Effector memory CD4-positive, alpha-beta T cell (primary cell): ENCODE measurements around the gene CFAP61.

Source experiments
- DNase-seq, 3 donors: peaks; one replicate each; pipeline ENCODE4 v3.0.0-alpha.2; 2020
- H3K27ac ChIP-seq: 2 replicates; pipeline ENCODE4 v1.7.0; 2013; ENCODE audit warnings: mild to moderate bottlenecking, low read length, moderate library complexity; ENCODE audit not compliant: insufficient read depth, poor library complexity, severe bottlenecking
- H3K27me3 ChIP-seq: replicated peaks from 2 replicates; pipeline ENCODE4 v1.7.0; 2013; ENCODE audit warnings: mild to moderate bottlenecking, low read length; ENCODE audit not compliant: insufficient read depth, control insufficient read depth, poor library complexity, severe bottlenecking
- H3K36me3 ChIP-seq: 2 replicates; pipeline ENCODE4 v1.7.0; 2013; ENCODE audit warnings: mild to moderate bottlenecking, low read length, moderate library complexity; ENCODE audit not compliant: control insufficient read depth, insufficient read depth
- H3K4me1 ChIP-seq: 2 replicates; pipeline ENCODE4 v1.7.0; 2013; ENCODE audit warnings: low read length, mild to moderate bottlenecking; ENCODE audit not compliant: control insufficient read depth, insufficient read depth, poor library complexity, severe bottlenecking
- H3K4me3 ChIP-seq: 2 replicates; pipeline ENCODE4 v1.7.0; 2013; ENCODE audit warnings: low read length, low read depth, mild to moderate bottlenecking; ENCODE audit not compliant: insufficient read depth, poor library complexity, severe bottlenecking
- H3K9me3 ChIP-seq: 2 replicates; pipeline ENCODE4 v1.7.0; 2013; ENCODE audit warnings: mild to moderate bottlenecking, low read length, moderate library complexity; ENCODE audit not compliant: control insufficient read depth

Gene CFAP61

DNA sequence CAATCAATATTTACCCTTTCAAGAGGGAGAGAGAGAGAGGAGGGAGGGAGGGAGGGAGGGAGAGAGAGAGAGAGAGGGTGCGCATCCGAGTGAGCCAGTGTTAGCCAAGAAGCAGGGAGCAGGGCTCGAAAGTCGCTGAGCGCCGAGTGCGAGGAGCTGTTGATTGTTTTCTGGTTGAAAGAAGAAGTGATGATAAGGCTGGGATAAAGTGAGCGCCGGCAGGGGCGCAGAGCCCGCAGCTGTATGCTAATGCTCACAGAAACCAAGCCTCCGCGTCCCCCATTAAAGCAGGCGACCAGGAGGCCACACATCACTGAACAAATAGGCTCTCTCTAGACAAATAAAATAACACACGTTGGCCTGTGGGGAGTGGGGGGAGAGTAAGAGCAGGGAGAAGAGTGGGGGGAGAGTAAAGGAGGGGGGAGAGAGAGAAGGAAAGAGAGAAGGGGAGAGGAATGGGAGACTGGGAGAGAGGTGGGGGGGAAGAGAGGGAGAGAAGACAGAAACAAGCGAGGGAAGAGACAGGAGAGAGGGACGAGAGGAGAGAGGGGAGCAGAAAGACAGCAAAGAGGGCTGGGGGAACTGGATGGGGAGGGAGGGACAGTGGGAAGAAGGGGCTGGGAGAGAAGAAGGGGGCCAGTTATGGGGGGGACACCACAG is 310.6 kb downstream of the CFAP61 start:
- DNase-seq = no peak
- H3K9me3 ChIP-seq = no peaks in the 10 kb centered on the region
- peaks cover 7% of the 10 kb centered on the region for H3K27me3 ChIP-seq
- H3K36me3 ChIP-seq = no peaks in the 10 kb centered on the region
- no peak overlapping the region for H3K4me3 ChIP-seq
- no peak overlapping the region for H3K27ac ChIP-seq
- H3K4me1 ChIP-seq = peaks cover 4% of the 10 kb centered on the region

DNA sequence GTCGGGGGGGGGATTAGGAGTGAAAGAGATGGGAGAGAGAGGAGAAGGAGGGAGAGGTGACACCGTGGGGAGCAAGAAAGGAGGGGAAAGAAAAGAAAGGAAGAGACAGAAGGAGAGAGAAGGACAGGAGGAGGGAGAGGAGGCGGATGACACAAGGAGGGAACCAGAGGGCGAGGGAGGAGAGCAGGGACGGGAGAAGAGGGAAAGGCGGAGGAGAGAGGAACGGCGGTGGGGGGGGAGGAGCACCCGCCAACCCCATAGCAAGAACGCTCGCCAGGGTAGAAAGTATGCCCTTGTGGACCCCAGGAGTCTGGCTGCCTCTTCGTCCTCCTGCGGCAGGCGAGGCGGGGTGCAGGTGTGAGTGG is 311.1 kb downstream of the CFAP61 start:
- no peak overlapping the region for H3K4me3 ChIP-seq
- H3K36me3 ChIP-seq = no peaks in the 10 kb centered on the region
- no peak overlapping the region for H3K27ac ChIP-seq
- peaks cover 7% of the 10 kb centered on the region for H3K27me3 ChIP-seq
- no peaks in the 10 kb centered on the region for H3K9me3 ChIP-seq
- peaks cover 4% of the 10 kb centered on the region for H3K4me1 ChIP-seq
- DNase-seq = no peak

DNA sequence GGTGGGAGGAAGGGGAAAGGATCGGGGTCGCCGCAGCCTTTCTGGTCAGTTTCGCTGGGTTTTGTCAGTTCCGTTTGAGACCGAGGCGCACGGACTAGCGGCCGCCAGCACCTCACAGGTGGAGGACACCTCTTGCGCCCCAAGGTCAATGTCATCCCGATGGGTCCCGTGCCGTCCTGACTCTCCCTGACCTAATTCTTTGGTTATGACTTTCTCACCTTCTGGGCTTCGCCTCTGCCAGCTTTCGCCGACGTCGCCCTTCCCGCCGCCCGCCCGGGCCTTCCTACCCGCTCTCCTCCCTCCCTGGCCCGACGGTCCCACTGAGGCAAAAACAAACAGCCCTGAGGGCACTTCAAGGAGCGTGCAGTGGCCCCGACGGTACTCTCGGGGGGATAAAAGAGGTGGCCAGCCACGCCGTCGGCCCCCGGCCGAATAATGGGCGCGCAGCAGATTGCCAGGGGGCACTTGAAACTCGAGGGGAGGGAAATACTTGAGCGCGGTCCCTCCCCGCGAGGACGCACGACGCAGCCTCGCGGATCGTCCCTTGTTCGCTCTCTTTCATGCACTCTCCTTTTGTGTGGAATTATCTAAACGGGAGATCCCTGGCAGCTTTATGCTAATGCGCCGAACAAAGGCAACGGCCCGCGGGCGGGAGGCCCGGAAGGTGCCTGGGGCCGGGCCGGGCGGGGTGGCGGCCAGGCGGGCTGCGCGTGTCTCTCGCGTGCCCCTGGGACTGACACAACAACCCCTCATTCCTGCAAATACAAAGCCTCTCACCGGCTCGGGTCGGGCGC is 311.7 kb downstream of the CFAP61 start:
- no peak overlapping the region for H3K27ac ChIP-seq
- no peak overlapping the region for H3K4me3 ChIP-seq
- H3K27me3 ChIP-seq = peaks cover 7% of the 10 kb centered on the region
- H3K36me3 ChIP-seq = no peaks in the 10 kb centered on the region
- no peaks in the 10 kb centered on the region for H3K9me3 ChIP-seq
- H3K4me1 ChIP-seq = peaks cover 6% of the 10 kb centered on the region
- no peak for DNase-seq

DNA sequence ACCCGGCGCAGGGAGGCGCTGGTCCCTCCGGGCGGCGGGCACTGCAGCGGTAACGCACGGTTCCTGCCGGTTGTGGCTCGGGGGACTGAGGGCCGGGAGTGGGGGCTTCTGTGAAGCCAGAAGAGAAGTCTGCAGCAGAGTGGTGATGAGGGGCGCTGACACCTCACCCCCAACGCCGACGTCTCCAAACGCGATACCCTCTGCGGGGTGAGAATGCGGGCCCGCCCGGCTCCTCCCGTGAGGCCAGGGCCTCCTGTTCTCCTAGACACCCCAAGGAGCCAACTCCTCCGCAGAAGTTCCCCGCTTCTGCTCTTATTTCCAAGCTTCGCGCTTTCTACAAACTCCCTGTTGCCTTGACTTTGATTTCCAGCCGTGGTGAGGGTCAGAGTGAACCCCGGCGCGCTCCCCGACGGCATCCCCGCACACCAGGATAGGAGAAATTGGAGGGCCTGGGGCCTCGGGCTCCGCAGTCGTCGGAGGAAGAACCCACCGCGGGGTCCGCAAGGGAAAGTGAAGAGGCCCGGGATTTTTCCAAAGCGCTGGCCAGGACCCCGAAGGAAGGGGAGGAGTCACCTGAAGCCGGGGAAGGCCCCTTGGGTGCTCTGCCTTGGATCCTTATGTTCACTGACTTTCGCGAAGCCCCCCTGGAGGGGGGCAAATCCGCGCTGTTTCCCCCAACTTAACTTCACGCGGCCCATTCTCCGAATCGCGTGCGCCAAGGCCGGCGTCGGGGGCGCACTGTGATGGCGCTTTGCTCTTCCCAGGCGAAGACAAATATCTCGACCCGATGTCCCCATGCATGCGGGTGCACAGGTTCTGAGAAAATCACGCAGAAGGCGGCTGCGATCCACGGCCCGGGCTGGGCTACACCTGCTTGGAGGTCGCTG is 312.5 kb downstream of the CFAP61 start:
- no peak overlapping the region for H3K4me3 ChIP-seq
- peaks cover 7% of the 10 kb centered on the region for H3K27me3 ChIP-seq
- peaks cover 10% of the 10 kb centered on the region for H3K4me1 ChIP-seq
- no peaks in the 10 kb centered on the region for H3K9me3 ChIP-seq
- no peak for DNase-seq
- no peak overlapping the region for H3K27ac ChIP-seq
- no peaks in the 10 kb centered on the region for H3K36me3 ChIP-seq

DNA sequence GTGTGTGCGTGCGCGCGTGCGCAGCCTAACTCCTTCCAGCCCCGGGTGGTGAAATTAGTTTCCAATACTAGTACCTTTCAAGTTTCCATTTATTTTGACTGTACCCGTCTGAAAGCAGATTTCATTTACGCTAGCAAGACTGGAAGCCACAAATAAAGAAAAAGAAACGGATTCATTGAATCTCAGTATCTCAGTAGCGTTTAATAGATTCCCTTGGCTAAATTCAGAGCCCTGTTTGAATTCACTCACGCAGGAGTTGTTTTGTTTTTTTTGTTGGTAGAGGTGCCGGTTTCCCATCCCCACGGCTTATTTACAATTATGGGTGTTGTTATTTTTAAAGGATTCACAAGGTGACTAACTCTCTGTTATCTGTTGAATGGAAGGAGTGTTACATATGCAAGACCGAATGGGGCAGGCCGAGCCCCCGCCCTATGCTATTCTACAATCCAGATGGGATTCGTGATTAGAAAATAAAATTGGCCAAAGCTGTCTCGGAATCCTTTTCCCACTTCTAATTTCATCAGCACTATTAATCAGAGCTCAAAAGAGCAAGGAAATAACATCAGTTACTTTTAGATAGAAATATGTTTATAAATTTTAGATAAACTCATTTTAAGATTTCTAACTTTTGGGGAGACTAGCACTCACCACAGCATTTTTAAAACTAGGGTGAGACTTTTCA is 313.3 kb downstream of the CFAP61 start:
- DNase-seq = no peak
- peaks cover 7% of the 10 kb centered on the region for H3K4me1 ChIP-seq
- H3K9me3 ChIP-seq = no peaks in the 10 kb centered on the region
- no peaks in the 10 kb centered on the region for H3K36me3 ChIP-seq
- no peak overlapping the region for H3K27ac ChIP-seq
- H3K27me3 ChIP-seq = peaks cover 10% of the 10 kb centered on the region
- H3K4me3 ChIP-seq = no peak overlapping the region

DNA sequence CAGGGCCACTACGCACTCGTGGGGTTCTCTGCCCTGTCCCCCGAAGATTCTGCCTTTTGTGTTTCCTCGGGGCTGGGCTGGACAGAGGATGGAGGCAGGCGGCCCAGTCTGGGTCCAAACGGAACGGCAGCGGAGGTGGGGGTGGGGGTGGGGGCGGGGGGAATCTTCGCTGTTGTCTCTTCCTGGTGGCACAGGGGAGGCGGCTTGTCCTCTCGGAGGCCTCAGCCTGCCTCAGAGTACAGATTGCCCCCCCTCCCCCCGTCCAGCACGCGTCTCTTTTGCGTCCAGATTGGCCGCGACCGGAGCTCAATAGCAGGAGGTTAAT is 314.2 kb downstream of the CFAP61 start:
- no peak overlapping the region for H3K27ac ChIP-seq
- peaks cover 14% of the 10 kb centered on the region for H3K27me3 ChIP-seq
- H3K36me3 ChIP-seq = no peaks in the 10 kb centered on the region
- H3K4me3 ChIP-seq = no peak overlapping the region
- H3K4me1 ChIP-seq = peaks cover 7% of the 10 kb centered on the region
- H3K9me3 ChIP-seq = no peaks in the 10 kb centered on the region
- no peak for DNase-seq

DNA sequence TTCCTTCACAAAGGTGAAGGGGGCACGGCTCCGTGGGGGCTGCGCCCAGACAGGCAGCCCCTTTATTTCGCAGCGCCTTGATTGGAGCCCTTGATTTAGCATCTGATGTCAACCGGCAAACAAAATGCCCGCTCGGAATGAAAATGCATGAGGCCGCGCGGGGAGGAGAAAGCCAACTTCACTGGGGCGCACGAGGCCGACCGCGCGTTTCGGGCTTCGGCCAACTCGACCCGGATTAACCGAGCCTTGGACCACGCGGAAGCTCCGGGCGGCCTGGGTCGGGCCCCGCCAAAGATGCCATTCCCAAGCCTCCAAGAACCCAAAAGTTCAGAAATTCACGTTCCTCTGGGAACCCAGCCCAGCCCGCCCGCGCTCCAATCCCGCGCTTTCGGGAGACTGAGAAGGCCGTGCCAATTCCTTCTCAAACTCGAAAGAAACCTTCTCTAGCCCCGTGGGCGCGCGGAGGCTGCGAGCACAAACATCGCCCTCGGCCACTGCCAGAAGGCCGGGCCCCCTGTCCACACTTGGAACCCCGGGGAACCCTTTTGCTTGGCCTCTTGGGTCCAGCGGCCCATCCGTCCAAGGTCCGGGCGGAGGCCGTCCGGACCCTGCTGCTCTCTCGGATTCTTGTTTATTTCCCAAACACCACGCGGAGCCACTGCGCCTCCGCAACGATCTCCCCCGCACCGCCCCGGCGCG is 314.7 kb downstream of the CFAP61 start:
- no peaks in the 10 kb centered on the region for H3K9me3 ChIP-seq
- no peak overlapping the region for H3K27ac ChIP-seq
- H3K4me1 ChIP-seq = peaks cover 7% of the 10 kb centered on the region
- H3K4me3 ChIP-seq = no peak overlapping the region
- H3K36me3 ChIP-seq = no peaks in the 10 kb centered on the region
- peaks cover 16% of the 10 kb centered on the region for H3K27me3 ChIP-seq
- DNase-seq = no peak

DNA sequence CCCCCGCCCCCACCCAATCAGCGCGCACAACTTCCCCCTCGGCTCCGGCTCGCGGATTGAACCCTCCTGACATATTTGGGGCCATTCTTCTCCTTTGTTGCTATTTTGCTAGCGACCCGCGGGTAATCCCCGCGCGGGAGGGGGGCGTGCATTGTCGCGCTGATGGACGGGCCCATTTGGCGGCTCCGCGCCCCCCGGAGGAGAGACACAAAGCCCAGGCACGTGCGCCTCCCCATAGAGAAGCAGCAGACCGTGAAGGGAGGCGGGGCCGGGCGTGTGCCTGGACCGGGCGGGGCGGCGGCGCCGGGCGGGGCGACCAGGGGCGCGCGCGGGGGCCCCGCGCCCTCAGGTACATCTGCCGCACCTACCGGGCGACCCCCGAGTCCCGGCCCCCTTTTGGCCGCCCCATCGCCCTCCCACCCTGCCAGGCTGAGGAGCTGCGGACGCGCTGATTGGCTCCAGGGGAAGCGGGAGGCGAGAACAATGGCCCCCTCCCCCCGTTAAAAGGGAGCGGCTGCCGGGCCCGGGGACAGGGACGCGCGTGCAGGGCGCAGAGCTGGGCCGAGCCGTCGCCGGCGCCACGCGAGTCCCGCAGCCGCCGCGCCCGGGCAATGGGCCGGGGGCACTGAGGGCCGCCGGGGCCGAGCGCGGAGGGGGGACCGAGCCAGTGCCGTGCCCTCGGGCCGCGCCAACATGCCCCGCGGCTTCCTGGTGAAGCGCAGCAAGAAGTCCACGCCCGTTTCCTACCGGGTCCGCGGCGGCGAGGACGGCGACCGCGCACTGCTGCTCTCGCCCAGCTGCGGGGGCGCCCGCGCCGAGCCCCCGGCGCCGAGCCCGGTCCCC is 315.5 kb downstream of the CFAP61 start, which contains the start of gene INSM1:
TSS of gene INSM1 (plus strand) at position 530 of the 843 bp plus-strand sequence. CDS start at position 694, 164 bp downstream.
- H3K27me3 ChIP-seq = peaks cover 18% of the 10 kb centered on the region
- no peak for DNase-seq
- H3K36me3 ChIP-seq = no peaks in the 10 kb centered on the region
- no peak within 1 kb of the TSS for H3K27ac ChIP-seq
- H3K9me3 ChIP-seq = no peaks in the 10 kb centered on the region
- H3K4me3 ChIP-seq = no peak within 1 kb of the TSS
- H3K4me1 ChIP-seq = peaks cover 7% of the 10 kb centered on the region
